Measurements from ENCODE around the gene FCGR3B. TPM values are rescaled to one million over a fixed set of nuclear protein-coding genes. Genes with fewer than 3 reads are reported as not detected.
A peak's percentile ranks its signal among the peaks of the same experiment; 100 is the strongest.
"Not testable (repeated sequence)": the region's sequence is repeated elsewhere in the genome, so short reads cannot be mapped to it uniquely, and the experiment has no call there.

Gene FCGR3B
- not detected in 2 replicates for total RNA-seq (2014; rRNA removed; shearing (Covaris generic))

GRCh38 chr1:161631076-161631475 is at the start of gene FCGR3B:
FCGR3B (minus strand) TSS chr1:161631176; CDS start chr1:161631094, 82 bp downstream.
- DNase-seq (ENCODE audit: low spot score): no peak

GRCh38 chr1:161678500-161678899 is 47.5 kb upstream of the FCGR3B start:
- in situ Hi-C loops (cut with HindIII; ENCODE audit: low sequenced_read_pairs): no loop called here
- no peak for DNase-seq (ENCODE audit: low spot score)

More at GRCh38 chr1:161631076-161631475, at the start of gene FCGR3B:
- in situ Hi-C loops (cut with HindIII; ENCODE audit: low sequenced_read_pairs): no loop called here

DNA sequence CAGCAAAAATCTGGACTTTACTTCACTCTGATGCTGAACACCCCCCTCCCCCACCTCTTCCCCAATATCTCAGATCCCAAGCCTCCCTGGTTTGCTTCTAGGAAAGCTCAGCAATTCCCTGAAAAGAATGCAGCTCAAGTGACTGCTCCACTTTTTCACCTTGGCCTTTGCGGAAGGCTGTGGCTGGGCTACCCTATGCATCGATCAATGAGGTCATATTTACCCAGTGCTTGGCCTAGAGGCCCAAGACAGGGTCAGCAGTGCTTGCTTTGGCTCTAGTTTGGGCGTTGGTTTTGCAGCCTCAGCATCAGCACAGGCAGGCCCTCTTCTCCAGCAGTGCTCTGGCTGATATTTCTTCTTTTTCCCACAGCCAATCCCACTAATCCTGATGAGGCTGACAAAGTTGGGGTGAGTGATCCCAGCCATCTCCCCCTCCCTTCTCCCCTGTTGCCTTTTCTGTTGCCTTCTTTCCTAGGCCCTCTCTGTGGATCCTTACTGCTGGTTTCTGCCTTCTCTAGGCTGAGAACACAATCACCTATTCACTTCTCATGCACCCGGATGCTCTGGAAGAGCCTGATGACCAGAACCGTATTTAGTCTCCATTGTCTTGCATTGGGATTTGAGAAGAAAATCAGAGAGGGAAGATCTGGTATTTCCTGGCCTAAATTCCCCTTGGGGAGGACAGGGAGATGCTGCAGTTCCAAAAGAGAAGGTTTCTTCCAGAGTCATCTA is 46.1 kb upstream of the FCGR3B start:
- in situ Hi-C loops (cut with HindIII; ENCODE audit: low sequenced_read_pairs): no loop called here
- no peak for DNase-seq (ENCODE audit: low spot score)

DNA sequence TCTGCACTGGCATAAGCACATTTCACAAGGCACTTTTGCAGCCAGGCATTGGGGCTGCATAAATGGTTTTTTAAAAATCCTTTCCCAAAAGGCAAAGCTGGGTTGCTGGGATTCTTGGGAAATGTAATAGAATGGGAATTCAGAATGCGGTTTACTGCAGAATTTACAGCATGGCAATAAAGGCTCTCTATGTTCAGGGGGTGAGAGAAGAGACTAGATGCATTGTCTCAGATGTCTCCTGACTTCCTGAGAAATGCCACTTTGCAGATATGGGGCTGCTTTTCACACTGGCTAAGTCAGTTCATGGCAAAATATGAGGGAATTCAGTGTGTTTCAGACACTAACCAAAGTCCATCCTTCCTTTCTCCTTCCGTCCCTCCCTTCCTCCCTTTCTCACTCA is 45.5 kb upstream of the FCGR3B start:
- DNase-seq (ENCODE audit: low spot score): no peak
- in situ Hi-C loops (cut with HindIII; ENCODE audit: low sequenced_read_pairs): no loop called here

GRCh38 chr1:161674908-161675307 is 43.9 kb upstream of the FCGR3B start:
- in situ Hi-C loops (cut with HindIII; ENCODE audit: low sequenced_read_pairs); DNase-seq (ENCODE audit: low spot score): not testable (repeated sequence)

DNA sequence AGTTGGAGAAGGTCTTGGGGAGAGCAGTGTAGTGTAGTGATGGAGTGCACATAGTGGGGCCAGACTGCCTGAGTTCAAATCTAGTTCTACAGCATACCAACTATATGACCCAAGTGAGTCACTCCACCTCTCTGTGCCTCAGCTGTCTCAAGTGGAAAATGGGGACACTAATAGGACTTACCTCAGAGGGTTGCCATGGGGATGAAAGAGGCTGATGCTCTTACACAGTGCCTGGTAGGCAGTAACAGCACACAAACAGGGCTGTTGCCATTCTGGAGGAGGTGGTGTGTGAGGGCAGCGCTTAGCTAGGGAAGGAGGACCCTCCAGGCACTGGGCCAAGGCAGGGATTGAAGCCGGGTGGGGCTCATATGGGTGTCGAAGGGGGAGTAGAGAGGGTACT is 43.5 kb upstream of the FCGR3B start:
- not testable (repeated sequence) for DNase-seq (ENCODE audit: low spot score)

GRCh38 chr1:161673437-161673836 is 42.5 kb upstream of the FCGR3B start:
- in situ Hi-C loops (cut with HindIII; ENCODE audit: low sequenced_read_pairs); DNase-seq (ENCODE audit: low spot score): not testable (repeated sequence)

More for the DNA sequence above, 43.5 kb upstream of the FCGR3B start:
- in situ Hi-C loops (cut with HindIII; ENCODE audit: low sequenced_read_pairs): not testable (repeated sequence)

- DNase-seq (ENCODE audit: low spot score); in situ Hi-C loops (cut with HindIII; ENCODE audit: low sequenced_read_pairs): not testable (repeated sequence)
Observed at GRCh38 chr1:161671045-161672020, 40.4 kb upstream of the FCGR3B start.

GRCh38 chr1:161664689-161665088 is 33.7 kb upstream of the FCGR3B start:
- in situ Hi-C loops (cut with HindIII; ENCODE audit: low sequenced_read_pairs): not testable (repeated sequence)

DNA sequence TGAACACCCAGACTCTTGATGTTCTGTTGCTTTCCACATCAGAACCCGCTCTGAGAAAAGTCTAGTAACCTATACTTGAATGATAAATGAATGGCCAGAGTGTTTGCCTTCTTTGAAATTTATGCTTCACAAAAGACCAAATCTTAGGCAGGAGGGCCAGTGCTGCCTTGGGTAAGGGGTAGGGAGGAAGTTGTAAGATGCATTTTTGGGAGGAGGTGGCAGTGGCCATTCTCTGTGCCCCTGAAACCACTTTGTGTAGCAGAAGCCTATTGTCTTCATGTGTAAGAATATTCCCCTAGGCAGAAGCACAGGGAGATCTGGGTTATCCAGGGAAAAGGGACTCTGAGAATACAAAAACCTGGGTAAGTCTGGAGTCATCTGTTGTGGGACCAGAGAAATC is 32.6 kb upstream of the FCGR3B start:
- DNase-seq (ENCODE audit: low spot score); in situ Hi-C loops (cut with HindIII; ENCODE audit: low sequenced_read_pairs): not testable (repeated sequence)

More at GRCh38 chr1:161664689-161665088, 33.7 kb upstream of the FCGR3B start:
- DNase-seq (ENCODE audit: low spot score): not testable (repeated sequence)

GRCh38 chr1:161662684-161663339 is 31.8 kb upstream of the FCGR3B start, which contains the start of gene FCGR2B:
FCGR2B (plus strand) TSS chr1:161663143; CDS start chr1:161663242, 99 bp downstream.
- DNase-seq (ENCODE audit: low spot score); in situ Hi-C loops (cut with HindIII; ENCODE audit: low sequenced_read_pairs): not testable (repeated sequence)

GRCh38 chr1:161661660-161662311 is 30.8 kb upstream of the FCGR3B start:
- in situ Hi-C loops (cut with HindIII; ENCODE audit: low sequenced_read_pairs); DNase-seq (ENCODE audit: low spot score): not testable (repeated sequence)

GRCh38 chr1:161658524-161658923 is 27.5 kb upstream of the FCGR3B start:
- in situ Hi-C loops (cut with HindIII; ENCODE audit: low sequenced_read_pairs); DNase-seq (ENCODE audit: low spot score): not testable (repeated sequence)

GRCh38 chr1:161653971-161654370 is 23.0 kb upstream of the FCGR3B start:
- in situ Hi-C loops (cut with HindIII; ENCODE audit: low sequenced_read_pairs): not testable (repeated sequence)

GRCh38 chr1:161653541-161653940 is 22.6 kb upstream of the FCGR3B start:
- in situ Hi-C loops (cut with HindIII; ENCODE audit: low sequenced_read_pairs); DNase-seq (ENCODE audit: low spot score): not testable (repeated sequence)

More at GRCh38 chr1:161653971-161654370, 23.0 kb upstream of the FCGR3B start:
- DNase-seq (ENCODE audit: low spot score): not testable (repeated sequence)

DNA sequence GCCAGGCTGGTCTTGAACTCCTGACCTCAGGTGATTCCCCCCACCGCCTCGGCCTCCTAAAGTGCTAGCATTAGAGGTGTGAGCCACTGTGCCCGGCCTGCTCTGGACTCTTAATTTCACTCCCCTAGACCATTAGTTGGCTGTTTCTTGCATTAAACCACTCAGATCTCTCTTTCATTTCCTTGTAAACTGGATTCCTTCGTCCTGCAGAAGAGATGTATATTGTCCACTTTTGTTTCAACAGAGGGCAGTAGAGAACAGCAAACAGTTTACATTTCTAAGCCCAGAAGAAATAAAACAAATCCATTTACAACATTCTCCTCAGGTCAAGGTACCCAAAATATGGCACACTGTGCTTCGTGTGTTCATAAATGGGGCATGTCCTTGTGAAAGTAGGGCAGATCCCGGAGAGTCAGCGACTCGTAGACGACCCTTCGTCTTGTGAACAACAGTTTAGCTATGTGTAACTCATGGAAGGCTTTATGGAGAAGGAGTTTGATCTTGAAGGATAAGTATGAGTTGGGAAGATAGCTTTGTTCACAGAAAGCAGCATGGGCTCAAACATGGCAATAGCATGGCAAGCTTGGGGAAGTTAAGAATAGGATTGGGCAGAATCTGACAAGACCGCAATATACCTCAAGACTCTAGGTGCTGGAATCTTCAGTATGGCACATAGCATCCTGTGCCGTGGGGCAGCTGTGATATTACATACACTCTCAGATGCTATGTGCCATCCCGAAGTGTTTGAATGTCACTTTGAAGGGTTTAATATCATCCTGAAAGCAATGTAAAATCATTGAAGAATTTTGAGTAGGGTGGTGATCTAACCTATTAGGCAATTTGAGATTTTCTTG is 16.8 kb upstream of the FCGR3B start:
- DNase-seq (ENCODE audit: low spot score): peak; percentile 14
- in situ Hi-C loops (cut with HindIII; ENCODE audit: low sequenced_read_pairs): not testable (repeated sequence)

DNA sequence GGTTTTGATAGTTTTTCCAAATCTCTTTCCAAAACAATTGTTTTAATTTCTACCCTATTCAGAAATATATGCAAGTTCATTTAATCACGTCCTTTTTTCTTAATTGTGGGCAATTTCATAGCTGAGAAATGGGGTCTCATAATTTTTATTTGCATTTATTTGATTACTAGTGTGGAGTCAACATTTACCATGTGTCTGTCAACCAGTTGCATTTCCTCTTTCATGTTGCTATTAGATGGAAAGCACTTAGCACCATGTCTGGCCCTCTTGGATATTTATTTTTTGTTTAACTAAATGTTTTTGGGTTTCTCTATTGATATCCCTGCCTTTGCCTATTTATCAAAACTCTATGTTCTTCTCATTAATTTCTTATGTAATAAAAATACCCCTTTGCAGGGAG is 13.9 kb upstream of the FCGR3B start:
- DNase-seq (ENCODE audit: low spot score); in situ Hi-C loops (cut with HindIII; ENCODE audit: low sequenced_read_pairs): not testable (repeated sequence)

Data from G401 (cell line).